ENCODE results near the gene AADACL4. TPM values are rescaled to one million over a fixed set of nuclear protein-coding genes. Genes with fewer than 3 reads are reported as not detected.
"Not testable (repeated sequence)": the region's sequence is repeated elsewhere in the genome, so short reads cannot be mapped to it uniquely, and the experiment has no call there.

Gene AADACL4
- total RNA-seq, 1 donor = not detected

- no peak for DNase-seq (ENCODE audit: low read depth)
- no peak for TF ChIP-seq CTCF (IDR thresholded peaks at IDR 0.05; ENCODE audit: insufficient read depth, low read length)
- no peak overlapping the region for H3K4me3 ChIP-seq (ENCODE audit: low read depth, low read length)
Observed at GRCh38 chr1:12654657-12655056, 10.8 kb downstream of the AADACL4 start.

- no peak overlapping the region for H3K4me3 ChIP-seq (ENCODE audit: low read depth, low read length)
- no peak for TF ChIP-seq CTCF (IDR thresholded peaks at IDR 0.05; ENCODE audit: insufficient read depth, low read length)
- no peak for DNase-seq (ENCODE audit: low read depth)
Observed at GRCh38 chr1:12656575-12656974, 12.7 kb downstream of the AADACL4 start.

- DNase-seq (ENCODE audit: low read depth) = no peak
- H3K4me3 ChIP-seq (ENCODE audit: low read depth, low read length) = no peak overlapping the region
- no peak for TF ChIP-seq CTCF (IDR thresholded peaks at IDR 0.05; ENCODE audit: insufficient read depth, low read length)
Observed at GRCh38 chr1:12657060-12657884, 13.4 kb downstream of the AADACL4 start.

- H3K4me3 ChIP-seq (ENCODE audit: low read depth, low read length); DNase-seq (ENCODE audit: low read depth): not testable (repeated sequence)
Observed at GRCh38 chr1:12657885-12658512, 14.1 kb downstream of the AADACL4 start.

- DNase-seq (ENCODE audit: low read depth) = peak; percentile 84
- TF ChIP-seq CTCF (IDR thresholded peaks at IDR 0.05; ENCODE audit: insufficient read depth, low read length) = peak; percentile 90
- H3K4me3 ChIP-seq (ENCODE audit: low read depth, low read length) = no peak overlapping the region
Observed at GRCh38 chr1:12658531-12659453, 14.9 kb downstream of the AADACL4 start.

- TF ChIP-seq CTCF (IDR thresholded peaks at IDR 0.05; ENCODE audit: insufficient read depth, low read length) = no peak
- H3K4me3 ChIP-seq (ENCODE audit: low read depth, low read length) = no peak overlapping the region
- no peak for DNase-seq (ENCODE audit: low read depth)
Observed at GRCh38 chr1:12661606-12662219, 17.8 kb downstream of the AADACL4 start.

All from fibroblast of the aortic adventitia (primary cell).